Activated B cell treated with CpG ODN at 0.5 μM for 24 hours (primary cell): ENCODE measurements around the gene SP3. TPM values are rescaled to one million over a fixed set of nuclear protein-coding genes. Genes with fewer than 3 reads are reported as not detected.

Experiments used
- ATAC-seq: fragments of 200-7000 bp; cut with Tn5 transposase; one replicate; pipeline ENCODE4 v1.10.0; 2021; ENCODE audit warnings: low read depth, mild to moderate bottlenecking, moderate library complexity
- CTCF ChIA-PET: fragments of 350-600 bp; sonication (Branson Sonifier 250); formaldehyde crosslinking; loops from one replicate; lab custom pipeline; 2021; ENCODE audit warnings: antibody characterized with exemption; lab: Charles Lee
- POLR2A ChIA-PET: fragments of 350-600 bp; sonication (Branson Sonifier 250); formaldehyde crosslinking; loops from one replicate; lab custom pipeline; 2021; ENCODE audit warnings: antibody characterized with exemption; lab: Charles Lee
- DNase-seq: peaks from one replicate; pipeline ENCODE4 v3.0.0; 2022
- H3K27ac Mint-ChIP-seq: one replicate; pipeline ENCODE4 v1.8.0; 2020; ENCODE audit warnings: mixed read lengths
- H3K27me3 Mint-ChIP-seq: one replicate; pipeline ENCODE4 v1.8.0; 2021; ENCODE audit warnings: mixed read lengths
- H3K36me3 Mint-ChIP-seq: one replicate; pipeline ENCODE4 v1.8.0; 2021; ENCODE audit warnings: low read depth, mixed read lengths
- H3K4me1 Mint-ChIP-seq: one replicate; pipeline ENCODE4 v1.8.0; 2021; ENCODE audit warnings: mixed read lengths
- H3K4me3 Mint-ChIP-seq: one replicate; pipeline ENCODE4 v1.8.0; 2020; ENCODE audit warnings: mild to moderate bottlenecking, mixed read lengths
- H3K9me3 Mint-ChIP-seq: one replicate; pipeline ENCODE4 v1.8.0; 2020; ENCODE audit warnings: mixed read lengths
- CTCF ChIP-seq: fragments of 200-600 bp; IDR thresholded peaks from one replicate; pipeline ENCODE4 v1.8.0; 2022; ENCODE audit warnings: antibody characterized with exemption, mild to moderate bottlenecking
- intact Hi-C: fragments of 100-400 bp; cut with micrococcal nuclease; formaldehyde crosslinking; loops from one replicate; pipeline ENCODE4 v1.15.1; 2024
- total RNA-seq: library from RNA; stranded (reverse); gene quantifications from 2 replicates; pipeline ENCODE4 v1.2.3, GENCODE V29; 2022

SP3 gene
- total RNA-seq, 1 donor from 2014 or later: 139 TPM

DNA sequence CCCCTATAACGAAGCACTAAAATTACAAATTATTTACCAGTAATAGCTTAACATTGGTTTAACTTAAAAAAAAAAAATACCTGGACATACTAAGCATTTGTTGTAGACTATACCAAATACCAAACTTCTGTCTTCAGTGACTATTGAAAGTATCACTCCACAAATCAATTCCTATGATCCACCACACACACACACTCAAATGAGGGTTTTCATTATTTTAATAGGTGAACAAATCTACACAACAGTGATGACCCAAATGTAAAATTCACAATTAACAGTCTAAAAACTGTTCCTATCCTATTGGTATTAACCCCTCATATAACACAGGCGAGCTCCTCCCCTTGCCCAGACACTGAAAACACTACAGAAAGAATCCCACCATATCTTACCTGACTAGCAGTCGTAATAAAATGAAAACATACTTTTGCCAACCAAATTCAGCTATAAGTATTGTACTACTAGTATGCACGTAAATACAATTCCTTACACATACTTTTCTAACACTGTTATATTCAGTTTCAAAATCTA, 2.5 kb downstream of the SP3 start:
- Mint-ChIP-seq H3K9me3 (no peaks in the 10 kb centered on the region), H3K27me3 (no peaks in the 10 kb centered on the region), H3K36me3 (peaks cover 47% of the 10 kb centered on the region), H3K4me3 (peak overlapping the region; percentile 93), H3K27ac (peak overlapping the region; percentile 98), H3K4me1 (peaks cover 62% of the 10 kb centered on the region)
- DNase-seq: no peak
- ChIA-PET POLR2A (interaction anchor here (0.6 to 5.0 kb wide), 4 partner anchors 9 to 286 kb away, joined by 3 to 105 read pairs (median 16); partner anchors contain the start of gene OLA1), CTCF (no interaction called here)
- no peak for TF ChIP-seq CTCF
- intact Hi-C loops: loop anchor here (2.0 to 5.0 kb wide), 4 partner anchors 22 to 635 kb away; partner anchors contain the start of gene WIPF1
- ATAC-seq: no peak

- H3K27me3 Mint-ChIP-seq: no peaks in the 10 kb centered on the region
- H3K4me1 Mint-ChIP-seq: peaks cover 67% of the 10 kb centered on the region
- ATAC-seq: no peak
- ChIA-PET CTCF (no interaction called here), POLR2A (interaction anchor here (0.6 to 5.0 kb wide), 3 partner anchors 8 to 287 kb away, joined by 3 to 105 read pairs (median 3); partner anchors contain the start of gene OLA1)
- peak overlapping the region; percentile 98 for H3K27ac Mint-ChIP-seq
- intact Hi-C loops: loop anchor here (2.0 to 5.0 kb wide), 4 partner anchors 21 to 635 kb away; partner anchors contain the start of gene WIPF1
- H3K9me3 Mint-ChIP-seq: no peaks in the 10 kb centered on the region
- H3K36me3 Mint-ChIP-seq: peaks cover 51% of the 10 kb centered on the region
- peak overlapping the region; percentile 93 for H3K4me3 Mint-ChIP-seq
- no peak for DNase-seq
- no peak for TF ChIP-seq CTCF
These were observed 3.1 kb downstream of the SP3 start for GRCh38 chr2:173962031-173962430.

DNA sequence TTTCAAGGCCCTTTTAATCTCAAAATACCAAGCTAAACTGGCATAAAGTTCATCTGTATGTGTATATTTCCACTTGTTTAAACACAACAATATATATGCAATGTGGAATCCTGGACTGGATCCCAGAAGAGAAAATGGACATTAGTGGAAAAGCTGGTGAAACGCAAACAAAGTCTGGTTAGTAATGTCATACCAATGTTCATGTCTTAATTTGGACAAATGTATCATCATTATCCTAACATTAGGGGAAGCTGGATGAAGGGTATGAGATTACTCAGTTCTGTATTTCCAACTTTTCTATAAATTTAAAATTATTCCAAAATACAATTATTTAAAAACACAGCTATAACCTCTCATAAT, 3.8 kb downstream of the SP3 start:
- H3K4me1 Mint-ChIP-seq: peaks cover 67% of the 10 kb centered on the region
- peak overlapping the region; percentile 12 for H3K4me3 Mint-ChIP-seq
- ATAC-seq (no peak), DNase-seq (no peak)
- no peaks in the 10 kb centered on the region for H3K27me3 Mint-ChIP-seq
- CTCF ChIA-PET: no interaction called here
- peak overlapping the region; percentile 35 for H3K27ac Mint-ChIP-seq
- TF ChIP-seq CTCF: no peak
- H3K9me3 Mint-ChIP-seq: no peaks in the 10 kb centered on the region
- intact Hi-C loops: loop anchor here (5.0 kb wide), 2 partner anchors 381 to 636 kb away; partner anchors contain the start of gene WIPF1
- POLR2A ChIA-PET: interaction anchor here (0.5 to 5.0 kb wide), 2 partner anchors 29 to 161 kb away, joined by 3 to 105 read pairs; no protein-coding TSS in a partner anchor
- H3K36me3 Mint-ChIP-seq: peaks cover 57% of the 10 kb centered on the region

DNA sequence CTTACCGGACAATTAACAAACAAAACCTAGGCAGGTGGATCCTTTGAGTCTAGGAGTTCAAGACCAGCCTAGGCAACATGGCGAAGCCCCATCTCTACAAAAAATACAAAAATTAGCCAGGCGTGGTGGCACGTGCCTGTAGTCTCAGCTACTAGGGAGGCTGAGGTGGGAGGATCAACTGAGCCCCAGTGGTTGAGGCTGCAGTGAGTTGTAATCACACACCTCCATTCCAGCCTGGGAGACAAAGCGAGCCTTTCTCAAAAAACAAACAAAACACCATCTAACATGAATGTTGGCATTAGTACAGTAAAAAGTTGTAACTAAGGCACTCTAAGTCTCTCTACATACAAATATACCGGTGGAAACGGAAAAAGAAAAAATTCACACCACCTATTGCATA, 5.3 kb downstream of the SP3 start:
- intact Hi-C loops: loop anchor here (5.0 kb wide), 2 partner anchors 382 to 637 kb away; partner anchors contain the start of gene WIPF1
- ATAC-seq (no peak), DNase-seq (no peak)
- ChIA-PET CTCF (no interaction called here), POLR2A (interaction anchor here (0.8 to 1.3 kb wide), 3 partner anchors 8 to 32 kb away, joined by 3 to 4 read pairs (median 3); no protein-coding TSS in a partner anchor)
- no peak for TF ChIP-seq CTCF
- Mint-ChIP-seq H3K4me1 (peaks cover 74% of the 10 kb centered on the region), H3K27me3 (no peaks in the 10 kb centered on the region), H3K36me3 (peaks cover 65% of the 10 kb centered on the region), H3K4me3 (peak overlapping the region; percentile 28), H3K9me3 (no peaks in the 10 kb centered on the region), H3K27ac (peak overlapping the region; percentile 51)

GRCh38 chr2:173959358-173959884, 5.8 kb downstream of the SP3 start:
- ATAC-seq (no peak), DNase-seq (no peak)
- Mint-ChIP-seq H3K27ac (peak overlapping the region; percentile 37), H3K4me1 (peaks cover 76% of the 10 kb centered on the region), H3K27me3 (no peaks in the 10 kb centered on the region), H3K36me3 (peaks cover 67% of the 10 kb centered on the region), H3K9me3 (no peaks in the 10 kb centered on the region), H3K4me3 (no peak overlapping the region)
- intact Hi-C loops: no loop called here
- no peak for TF ChIP-seq CTCF
- ChIA-PET CTCF (no interaction called here), POLR2A (interaction anchor here (0.7 to 1.3 kb wide), 2 partner anchors 19 to 295 kb away, joined by 3 to 5 read pairs; no protein-coding TSS in a partner anchor)
